K562 (cell line): ENCODE data around the gene INSIG1. TPM values are rescaled to one million over a fixed set of nuclear protein-coding genes. Genes with fewer than 3 reads are reported as not detected.

Experiments used
- BCL6 ChIP-seq: fragments of 250-450 bp; sonication (Bioruptor Pico); IDR thresholded peaks from 2 replicates; pipeline ENCODE4 v1.4.0; 2020
- CGGBP1 ChIP-seq: fragments of 250-450 bp; sonication (Bioruptor Pico); IDR thresholded peaks from 2 replicates; pipeline ENCODE4 v1.9.0; 2021; ENCODE audit warnings: mild to moderate bottlenecking
- DLX4 ChIP-seq: fragments of 250-450 bp; sonication (Bioruptor Pico); IDR thresholded peaks from 2 replicates; pipeline ENCODE4 v1.6.1; 2021; ENCODE audit warnings: mild to moderate bottlenecking
- ESRRA ChIP-seq: fragments of 450-650 bp; IDR thresholded peaks from 2 replicates; pipeline ENCODE4 v1.6.1; 2014; ENCODE audit warnings: low read depth, mild to moderate bottlenecking, moderate library complexity, borderline replicate concordance
- FIP1L1 ChIP-seq: fragments of 200-400 bp; formaldehyde crosslinking; IDR thresholded peaks from 2 replicates; pipeline ENCODE4 v1.6.1; 2018; ENCODE audit warnings: mild to moderate bottlenecking, low read depth, low read length; ENCODE audit not compliant: poor library complexity, severe bottlenecking
- HCFC1 ChIP-seq: IDR thresholded peaks from 2 replicates; pipeline ENCODE4 v1.6.1; 2012; ENCODE audit warnings: low read depth, low read length, improper control_type of control experiment
- HEY1 ChIP-seq: fragments of 250-450 bp; sonication (Bioruptor Pico); IDR thresholded peaks from 2 replicates; pipeline ENCODE4 v1.5.0; 2020; ENCODE audit warnings: mild to moderate bottlenecking, moderate library complexity, borderline replicate concordance
- HIVEP1 ChIP-seq: fragments of 250-450 bp; sonication (Bioruptor Pico); IDR thresholded peaks from 2 replicates; pipeline ENCODE4 v1.4.0; 2020; ENCODE audit warnings: mild to moderate bottlenecking
- HMG20B ChIP-seq: fragments of 250-450 bp; sonication (Bioruptor Pico); IDR thresholded peaks from 2 replicates; pipeline ENCODE4 v1.5.0; 2021; ENCODE audit warnings: mild to moderate bottlenecking
- HMGN3 ChIP-seq: IDR thresholded peaks from 2 replicates; pipeline ENCODE4 v1.6.1; 2011; ENCODE audit warnings: borderline replicate concordance, low read depth, mild to moderate bottlenecking, mixed read lengths, low read length; ENCODE audit not compliant: insufficient read length; ENCODE audit errors: extremely low read depth
- ILF3 ChIP-seq: fragments of 450-650 bp; IDR thresholded peaks from 2 replicates; pipeline ENCODE4 v1.6.1; 2018; ENCODE audit warnings: antibody characterized with exemption, mild to moderate bottlenecking, moderate library complexity, borderline replicate concordance
- MEIS2 ChIP-seq: fragments of 450-650 bp; IDR thresholded peaks from 2 replicates; pipeline ENCODE4 v1.6.1; 2014; ENCODE audit warnings: mild to moderate bottlenecking; ENCODE audit not compliant: partially characterized antibody
- MTA2 ChIP-seq: fragments of 450-650 bp; IDR thresholded peaks from 2 replicates; pipeline ENCODE4 v1.6.1; 2016; ENCODE audit warnings: low read depth
- NR2C1 ChIP-seq, 2 experiments: fragments of 450-650 bp; IDR thresholded peaks; 2 replicates each; pipeline ENCODE4 v1.6.1; 2017; ENCODE audit warnings: mild to moderate bottlenecking in 2 of 2, antibody characterized with exemption in 1 of 2, inconsistent platforms in 1 of 2, missing compliant biosample characterization in 1 of 2, missing genetic modification characterization in 1 of 2
- PTRF ChIP-seq: fragments of 450-650 bp; IDR thresholded peaks from 2 replicates; pipeline ENCODE4 v1.6.1; 2016; ENCODE audit warnings: mild to moderate bottlenecking, missing genetic modification characterization, missing compliant biosample characterization
- SPI1 ChIP-seq: IDR thresholded peaks from 2 replicates; pipeline ENCODE4 v1.6.1; 2011; ENCODE audit warnings: low read depth, low read length, control low read depth, borderline replicate concordance
- SRF ChIP-seq, 2 experiments: fragments of 250-450, 450-650 bp in 1 of 2; sonication (Bioruptor Pico) in 1 of 2; sonication (generic) in 1 of 2; formaldehyde crosslinking; IDR thresholded peaks; 2 replicates each; pipeline versions ENCODE4 v1.5.0 to v1.5.1; 2020 to 2022; ENCODE audit warnings: mild to moderate bottlenecking in 1 of 2, missing genetic modification reagents in 1 of 2
- TAF7 ChIP-seq: fragments of 450-650 bp; IDR thresholded peaks from 2 replicates; pipeline ENCODE4 v1.6.1; 2016; ENCODE audit warnings: missing genetic modification characterization, missing compliant biosample characterization
- THAP12 ChIP-seq: fragments of 250-450 bp; sonication (Bioruptor Pico); IDR thresholded peaks from 2 replicates; pipeline ENCODE4 v1.9.0; 2021; ENCODE audit warnings: mild to moderate bottlenecking, inconsistent platforms
- U2AF1 ChIP-seq: fragments of 200-400 bp; formaldehyde crosslinking; optimal IDR thresholded peaks from 2 replicates; pipeline ENCODE3; 2017; ENCODE audit warnings: mild to moderate bottlenecking, low read depth, low read length, moderate library complexity
- ZNF778 ChIP-seq: fragments of 450-650 bp; formaldehyde crosslinking; IDR thresholded peaks from 2 replicates; pipeline ENCODE4 v1.4.0; 2020; ENCODE audit warnings: mild to moderate bottlenecking, moderate library complexity
- polyA plus RNA-seq, 8 experiments: library from polyadenylated mRNA; depleted of rRNA in 4 of 8; stranded (reverse) in 5 of 8; unstranded in 3 of 8; fragments of >200 nt; fragmentation: Nextera tagmentation in 2 of 8; fragmentation: Illumina TruSeq in 1 of 8; extraction: Ambion mirVana in 2 of 8; extraction: Trizol in 1 of 8; gene quantifications; 2 replicates each; pipeline versions ENCODE4 v1.2.1 to v1.2.3, GENCODE V29; 2011 to 2014; ENCODE audit warnings: inconsistent platforms in 1 of 8, missing spikeins in 1 of 8
- total RNA-seq, 7 experiments: library from RNA; depleted of rRNA in 6 of 7; stranded (reverse); fragments of >200 nt in 6 of 7; fragmentation: Illumina TruSeq in 2 of 7; extraction: Trizol in 2 of 7; gene quantifications; 2 replicates each; pipeline versions ENCODE4 v1.2.1 to v1.2.3, GENCODE V29; 2011 to 2021; ENCODE audit warnings: low replicate concordance in 1 of 7

INSIG1 gene
- total and polyA plus RNA-seq, 9 of the 15 experiments (the other 6 are each of a cell fraction or from before 2014, with no cell fraction given): 57.1 to 787 (median 238) TPM

GRCh38 chr7:155296788-155297516 is 726 bp upstream of the INSIG1 start (continued):
- TF ChIP-seq DLX4 (CRISPR knock-in tag): no peak
- TF ChIP-seq HIVEP1 (CRISPR knock-in tag): no peak
- no peak for TF ChIP-seq TAF7 (tag)
- TF ChIP-seq SPI1: no peak
- no peak for TF ChIP-seq HMGN3
- no peak for TF ChIP-seq SRF (CRISPR knock-in tag; IDR thresholded peaks at IDR 0.05)
- TF ChIP-seq MTA2: no peak
- TF ChIP-seq HEY1 (CRISPR knock-in tag): no peak
- no peak for TF ChIP-seq BCL6 (CRISPR knock-in tag)
- TF ChIP-seq ESRRA: no peak; the same call in 1 of the 2 replicates
- TF ChIP-seq CGGBP1 (CRISPR knock-in tag): peak; percentile 5; the same call in 1 of the 2 replicates
- no peak for TF ChIP-seq MEIS2
- TF ChIP-seq ZNF778 (CRISPR knock-in tag): no peak
- no peak for TF ChIP-seq HCFC1
- TF ChIP-seq HMG20B (CRISPR knock-in tag): no peak
- no peak for TF ChIP-seq THAP12 (CRISPR knock-in tag)
- TF ChIP-seq ILF3: no peak; the same call in 1 of the 2 replicates
- no peak for TF ChIP-seq U2AF1
- TF ChIP-seq FIP1L1: no peak
- no peak for TF ChIP-seq PTRF
- no peak for TF ChIP-seq NR2C1 (IDR thresholded peaks at IDR 0.05)
- TF ChIP-seq NR2C1 (tag; IDR thresholded peaks at IDR 0.05): no peak
